ENCODE results near the gene RFX4. TPM values are rescaled to one million over a fixed set of nuclear protein-coding genes. Genes with fewer than 3 reads are reported as not detected.
A peak's percentile ranks its signal among the peaks of the same experiment; 100 is the strongest.

RFX4 gene
- total and polyA plus RNA-seq, 2 of the 13 experiments (the other 11 are each of a cell fraction or from before 2014, with no cell fraction given): not detected

DNA sequence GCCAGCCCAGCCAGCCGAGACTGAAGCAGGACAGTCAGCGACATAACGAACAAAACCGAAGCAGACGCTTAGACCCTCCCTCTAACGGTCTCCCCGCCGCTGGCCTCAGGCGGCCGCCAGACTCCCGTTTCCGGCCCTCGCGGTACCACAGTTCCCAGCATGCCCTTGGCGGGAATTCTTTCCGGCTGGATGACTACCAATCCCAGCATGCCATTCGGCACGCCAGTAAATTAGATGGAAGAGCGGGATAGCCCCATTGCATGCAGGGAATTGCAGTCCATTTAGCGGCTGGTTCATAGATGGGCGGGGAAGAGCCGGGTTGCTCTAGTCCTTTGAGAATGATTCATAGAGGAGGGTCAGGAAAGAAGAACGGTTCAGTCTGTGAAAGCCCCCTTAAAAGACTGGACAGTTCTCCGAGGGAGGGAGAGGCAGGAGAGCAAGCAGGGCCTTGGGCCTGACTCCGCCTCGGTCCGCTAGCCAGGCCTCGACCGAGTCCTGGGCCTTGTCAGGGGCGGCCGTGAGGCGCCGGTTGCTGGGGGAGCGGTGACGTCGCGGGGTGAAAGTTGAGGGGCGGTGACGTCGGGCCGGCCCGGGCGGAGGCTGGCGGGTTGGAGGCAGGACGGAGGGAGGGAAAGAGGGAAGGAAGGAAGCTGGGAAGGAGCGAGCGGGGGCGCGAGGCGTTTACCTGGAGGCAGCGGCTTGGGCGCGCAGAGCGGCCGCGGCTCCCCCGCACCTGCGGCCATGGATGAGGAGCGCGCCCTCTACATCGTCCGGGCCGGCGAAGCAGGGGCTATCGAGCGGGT lies 191.4 kb downstream of the RFX4 start, which contains the start of gene RIC8B (continued):
- TF ChIP-seq, protein P1, sequence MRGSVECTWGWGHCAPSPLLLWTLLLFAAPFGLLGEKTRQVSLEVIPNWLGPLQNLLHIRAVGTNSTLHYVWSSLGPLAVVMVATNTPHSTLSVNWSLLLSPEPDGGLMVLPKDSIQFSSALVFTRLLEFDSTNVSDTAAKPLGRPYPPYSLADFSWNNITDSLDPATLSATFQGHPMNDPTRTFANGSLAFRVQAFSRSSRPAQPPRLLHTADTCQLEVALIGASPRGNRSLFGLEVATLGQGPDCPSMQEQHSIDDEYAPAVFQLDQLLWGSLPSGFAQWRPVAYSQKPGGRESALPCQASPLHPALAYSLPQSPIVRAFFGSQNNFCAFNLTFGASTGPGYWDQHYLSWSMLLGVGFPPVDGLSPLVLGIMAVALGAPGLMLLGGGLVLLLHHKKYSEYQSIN (CRISPR knock-in tag; IDR thresholded peaks at IDR 0.05; ENCODE audit: borderline replicate concordance): no peak
- TF ChIP-seq ZFY (CRISPR knock-in tag; IDR thresholded peaks at IDR 0.05): peak; percentile 100
- TF ChIP-seq, protein P2, sequence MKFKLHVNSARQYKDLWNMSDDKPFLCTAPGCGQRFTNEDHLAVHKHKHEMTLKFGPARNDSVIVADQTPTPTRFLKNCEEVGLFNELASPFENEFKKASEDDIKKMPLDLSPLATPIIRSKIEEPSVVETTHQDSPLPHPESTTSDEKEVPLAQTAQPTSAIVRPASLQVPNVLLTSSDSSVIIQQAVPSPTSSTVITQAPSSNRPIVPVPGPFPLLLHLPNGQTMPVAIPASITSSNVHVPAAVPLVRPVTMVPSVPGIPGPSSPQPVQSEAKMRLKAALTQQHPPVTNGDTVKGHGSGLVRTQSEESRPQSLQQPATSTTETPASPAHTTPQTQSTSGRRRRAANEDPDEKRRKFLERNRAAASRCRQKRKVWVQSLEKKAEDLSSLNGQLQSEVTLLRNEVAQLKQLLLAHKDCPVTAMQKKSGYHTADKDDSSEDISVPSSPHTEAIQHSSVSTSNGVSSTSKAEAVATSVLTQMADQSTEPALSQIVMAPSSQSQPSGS (CRISPR knock-in tag; IDR thresholded peaks at IDR 0.05): peak; percentile 71
- no peak for TF ChIP-seq NFATC3 (CRISPR knock-in tag; IDR thresholded peaks at IDR 0.05)
- TF ChIP-seq ZEB1 (IDR thresholded peaks at IDR 0.05; ENCODE audit: insufficient replicate concordance, low read depth): no peak
- TF ChIP-seq ZNF468 (CRISPR knock-in tag; IDR thresholded peaks at IDR 0.05): no peak
- no peak for TF ChIP-seq CBX1 (IDR thresholded peaks at IDR 0.05; ENCODE audit: low read depth)
- peak; percentile 24; the same call in 1 of the 2 replicates for TF ChIP-seq NCOR1 (IDR thresholded peaks at IDR 0.05; ENCODE audit: borderline replicate concordance, low read length)
- TF ChIP-seq MEF2D (CRISPR knock-in tag; IDR thresholded peaks at IDR 0.05): peak; percentile 71; the same call in 1 of the 2 replicates
- TF ChIP-seq ZNF354B (CRISPR knock-in tag; IDR thresholded peaks at IDR 0.05): no peak
- TF ChIP-seq BRCA1 (CRISPR knock-in tag; IDR thresholded peaks at IDR 0.05): no peak
- TF ChIP-seq ZNF746 (CRISPR knock-in tag; IDR thresholded peaks at IDR 0.05): 0 out of 2 replicates have a peak, but pooled peaks have one; percentile 47
- TF ChIP-seq CENPT (CRISPR knock-in tag; IDR thresholded peaks at IDR 0.05; ENCODE audit: low read depth): no peak
- no peak for TF ChIP-seq MYNN (CRISPR knock-in tag; IDR thresholded peaks at IDR 0.05; ENCODE audit: low read depth)
- TF ChIP-seq SP1 (IDR thresholded peaks at IDR 0.05): no peak
- no peak; the same call in 1 of the 2 replicates for TF ChIP-seq SP1 (CRISPR knock-in tag; IDR thresholded peaks at IDR 0.05)
- TF ChIP-seq, protein P3, sequence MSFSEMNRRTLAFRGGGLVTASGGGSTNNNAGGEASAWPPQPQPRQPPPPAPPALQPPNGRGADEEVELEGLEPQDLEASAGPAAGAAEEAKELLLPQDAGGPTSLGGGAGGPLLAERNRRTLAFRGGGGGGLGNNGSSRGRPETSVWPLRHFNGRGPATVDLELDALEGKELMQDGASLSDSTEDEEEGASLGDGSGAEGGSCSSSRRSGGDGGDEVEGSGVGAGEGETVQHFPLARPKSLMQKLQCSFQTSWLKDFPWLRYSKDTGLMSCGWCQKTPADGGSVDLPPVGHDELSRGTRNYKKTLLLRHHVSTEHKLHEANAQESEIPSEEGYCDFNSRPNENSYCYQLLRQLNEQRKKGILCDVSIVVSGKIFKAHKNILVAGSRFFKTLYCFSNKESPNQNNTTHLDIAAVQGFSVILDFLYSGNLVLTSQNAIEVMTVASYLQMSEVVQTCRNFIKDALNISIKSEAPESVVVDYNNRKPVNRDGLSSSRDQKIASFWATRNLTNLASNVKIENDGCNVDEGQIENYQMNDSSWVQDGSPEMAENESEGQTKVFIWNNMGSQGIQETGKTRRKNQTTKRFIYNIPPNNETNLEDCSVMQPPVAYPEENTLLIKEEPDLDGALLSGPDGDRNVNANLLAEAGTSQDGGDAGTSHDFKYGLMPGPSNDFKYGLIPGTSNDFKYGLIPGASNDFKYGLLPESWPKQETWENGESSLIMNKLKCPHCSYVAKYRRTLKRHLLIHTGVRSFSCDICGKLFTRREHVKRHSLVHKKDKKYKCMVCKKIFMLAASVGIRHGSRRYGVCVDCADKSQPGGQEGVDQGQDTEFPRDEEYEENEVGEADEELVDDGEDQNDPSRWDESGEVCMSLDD (CRISPR knock-in tag; IDR thresholded peaks at IDR 0.05; ENCODE audit: borderline replicate concordance): no peak
- no peak for TF ChIP-seq SETDB1 (CRISPR knock-in tag; IDR thresholded peaks at IDR 0.05; ENCODE audit: borderline replicate concordance)
- TF ChIP-seq, protein P4, sequence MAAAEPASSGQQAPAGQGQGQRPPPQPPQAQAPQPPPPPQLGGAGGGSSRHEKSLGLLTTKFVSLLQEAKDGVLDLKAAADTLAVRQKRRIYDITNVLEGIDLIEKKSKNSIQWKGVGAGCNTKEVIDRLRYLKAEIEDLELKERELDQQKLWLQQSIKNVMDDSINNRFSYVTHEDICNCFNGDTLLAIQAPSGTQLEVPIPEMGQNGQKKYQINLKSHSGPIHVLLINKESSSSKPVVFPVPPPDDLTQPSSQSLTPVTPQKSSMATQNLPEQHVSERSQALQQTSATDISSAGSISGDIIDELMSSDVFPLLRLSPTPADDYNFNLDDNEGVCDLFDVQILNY (CRISPR knock-in tag; conservative IDR thresholded peaks at IDR 0.05): peak; percentile 90
- peak; percentile 49; the same call in 1 of the 2 replicates for TF ChIP-seq ZNF792 (CRISPR knock-in tag; IDR thresholded peaks at IDR 0.05)
